ENCODE data around the gene GPX4.

Gene GPX4

DNA sequence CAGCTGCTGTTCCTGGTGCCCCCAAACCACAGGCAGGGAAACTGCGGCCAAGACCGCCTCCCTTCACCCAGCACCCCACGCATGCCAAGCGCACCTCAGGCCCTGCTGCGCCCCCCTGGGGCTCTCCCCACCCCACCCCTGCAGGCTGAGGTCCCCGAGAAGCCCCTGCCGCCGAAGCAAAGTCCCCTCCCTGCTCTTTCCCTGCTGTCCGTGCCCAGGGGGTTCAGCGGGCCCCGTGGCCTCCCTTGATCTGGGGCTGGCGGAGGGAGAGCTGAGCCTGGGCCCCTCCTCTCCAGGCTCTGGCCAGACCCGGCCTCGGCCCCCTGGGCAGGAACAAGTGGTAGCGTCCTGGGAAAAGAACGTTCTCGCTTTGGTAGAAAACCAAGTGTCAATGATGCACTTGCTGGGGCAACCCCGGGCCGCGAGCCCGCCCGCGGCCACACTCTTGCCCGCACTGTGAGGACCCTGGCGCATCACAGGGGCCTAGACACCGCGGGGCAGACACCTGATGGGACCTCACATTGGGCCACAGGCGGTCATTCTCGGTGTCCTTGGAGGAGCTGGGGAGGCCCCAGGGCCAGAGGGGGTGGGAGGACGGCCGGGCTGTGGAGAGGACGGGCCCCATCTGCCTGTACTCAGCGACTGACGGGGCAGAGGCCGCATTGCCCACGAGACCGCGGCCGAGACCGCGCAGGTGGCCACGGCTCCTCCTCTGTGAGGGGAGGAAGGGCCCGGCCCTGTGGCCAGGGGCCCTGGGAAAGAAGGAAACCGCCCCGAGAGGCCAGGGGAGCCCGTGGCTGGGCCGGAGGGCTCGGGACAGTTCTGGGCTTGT, 29.0 kb downstream of the GPX4 start:
- peak; percentile 46 for DNase-seq

DNA sequence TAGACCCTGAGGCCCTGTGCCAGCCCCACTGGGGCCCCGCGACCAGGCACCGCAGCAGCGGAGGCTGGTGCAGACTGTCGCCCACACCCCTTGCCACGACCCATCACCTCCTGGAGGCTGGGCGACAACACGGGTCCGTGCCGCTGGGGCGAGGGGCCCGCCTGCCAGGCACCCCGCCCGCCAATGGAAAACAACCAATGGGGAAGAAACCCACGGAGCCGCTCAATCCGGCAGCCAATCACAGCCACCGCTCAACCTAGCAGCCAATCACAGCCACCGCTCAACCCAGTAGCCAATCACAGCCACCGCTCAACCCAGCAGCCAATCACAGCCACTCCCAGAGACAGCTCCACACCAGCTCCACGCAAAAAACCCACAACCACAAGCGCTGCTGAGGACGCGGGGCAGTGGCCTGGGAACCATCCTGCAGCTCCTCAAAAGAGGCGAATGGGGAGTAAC, 29.7 kb downstream of the GPX4 start:
- DNase-seq = peak; percentile 89

DNA sequence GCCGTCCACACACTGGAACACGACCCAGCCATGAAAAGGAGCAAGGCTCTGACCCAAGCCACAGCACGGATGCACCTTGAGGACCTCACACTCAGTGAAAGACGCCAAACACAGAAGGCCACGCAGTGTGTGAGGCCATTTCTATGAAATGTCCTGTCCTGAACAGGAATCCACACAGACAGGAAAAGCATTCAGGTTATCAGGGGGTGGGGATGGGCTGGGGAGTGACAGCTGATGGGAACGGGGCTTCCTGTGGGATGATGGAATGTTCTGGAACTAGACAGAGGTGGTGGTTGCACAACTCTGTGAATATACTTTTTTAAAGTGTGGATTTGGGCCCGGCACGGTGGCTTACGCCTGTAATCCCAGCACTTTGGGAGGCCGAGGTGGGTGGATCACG, 30.6 kb downstream of the GPX4 start:
- no peak for DNase-seq

DNA sequence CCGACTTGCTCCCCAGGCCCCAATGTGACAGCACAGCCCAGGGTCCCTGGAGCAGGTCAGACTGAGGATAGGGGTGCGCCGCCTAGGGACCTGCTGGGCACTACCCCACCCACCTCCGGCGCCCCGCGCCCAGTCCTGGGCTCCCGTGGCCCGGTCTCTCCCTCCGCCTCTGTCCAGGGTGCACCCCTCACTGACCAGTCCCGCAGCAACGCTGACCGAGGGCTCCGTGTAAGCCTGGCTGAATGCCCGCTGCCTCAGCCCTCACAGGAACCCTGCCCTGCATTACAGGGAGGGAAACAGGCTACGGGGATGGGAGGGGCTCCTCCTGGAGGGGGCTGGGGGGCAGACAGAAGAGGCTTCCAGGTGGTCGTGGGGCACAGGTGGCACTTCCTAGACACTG, 31.7 kb downstream of the GPX4 start:
- DNase-seq = no peak

DNA sequence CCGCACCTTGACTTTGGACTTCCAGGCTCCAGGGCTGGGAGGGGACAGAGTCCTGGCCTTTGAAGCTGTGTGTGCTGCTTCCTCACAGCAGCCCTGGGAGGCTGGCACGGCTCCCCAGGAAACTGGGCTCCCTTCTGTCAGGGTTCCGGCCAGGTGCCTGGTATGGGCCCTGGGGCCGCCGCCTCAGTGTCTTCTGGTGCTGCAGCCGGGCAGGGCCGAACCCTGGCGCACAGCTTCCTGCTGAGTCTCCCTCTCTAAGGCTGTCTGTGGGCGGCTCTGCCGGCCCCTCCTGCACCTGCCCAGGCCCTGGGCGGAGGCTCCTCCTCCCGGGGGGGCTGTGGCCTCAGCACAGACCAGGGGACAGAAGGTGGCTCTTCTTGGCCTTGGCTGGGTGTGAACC, 32.4 kb downstream of the GPX4 start:
- no peak for DNase-seq

DNA sequence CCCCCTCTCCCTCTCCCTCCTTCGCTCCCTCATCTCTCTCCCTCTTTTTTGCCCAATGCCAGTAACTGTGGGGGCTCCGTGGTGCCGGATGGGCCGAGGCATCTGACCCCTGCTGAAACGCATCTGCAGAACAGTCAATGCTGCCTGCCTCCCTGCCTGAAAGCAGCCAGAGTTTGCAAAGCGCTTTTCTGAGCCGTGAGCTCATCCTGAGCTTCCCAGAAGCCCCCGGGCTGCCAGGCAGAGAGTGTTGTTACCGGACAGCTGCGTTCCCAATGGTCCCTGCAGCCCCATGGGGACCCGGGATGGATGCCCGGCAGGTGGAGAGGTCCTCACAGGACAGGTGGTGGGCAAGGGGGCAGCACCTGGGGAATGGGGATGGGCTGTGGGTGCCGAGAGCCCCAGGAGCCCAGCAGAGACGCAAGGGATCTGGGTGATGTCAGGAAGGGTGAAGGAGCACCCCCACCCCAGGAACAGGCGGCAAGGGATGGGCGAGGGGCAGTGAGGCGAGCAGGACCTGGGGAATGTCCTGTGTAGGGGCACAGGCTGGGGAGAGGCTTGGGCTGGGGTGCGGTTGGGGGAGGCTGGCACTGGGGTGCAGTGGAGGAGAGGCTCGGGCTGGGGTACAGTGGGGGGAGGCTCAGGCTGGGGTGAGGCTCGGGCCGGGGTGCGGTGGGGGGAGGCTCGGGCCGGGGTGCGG, 33.0 kb downstream of the GPX4 start:
- DNase-seq = no peak

DNA sequence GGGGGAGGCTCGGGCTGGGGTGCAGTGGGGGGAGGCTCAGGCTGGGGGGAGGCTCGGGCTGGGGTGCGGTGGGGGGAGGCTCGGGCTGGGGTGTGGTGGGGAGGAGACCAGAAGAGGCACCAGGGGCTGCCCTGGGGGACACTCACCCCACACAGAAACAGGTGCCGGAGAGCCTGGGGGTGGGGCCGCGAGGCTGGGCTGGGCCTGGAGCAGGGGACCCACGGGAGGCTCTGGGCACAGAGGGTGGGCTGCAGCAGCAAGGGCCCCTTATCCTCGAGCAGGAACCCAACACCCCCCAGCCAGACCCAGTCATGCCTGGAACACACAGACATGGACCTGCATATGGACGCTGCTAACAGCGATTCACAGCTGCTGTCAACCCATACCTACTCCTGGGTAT, 34.3 kb downstream of the GPX4 start:
- no peak for DNase-seq

DNA sequence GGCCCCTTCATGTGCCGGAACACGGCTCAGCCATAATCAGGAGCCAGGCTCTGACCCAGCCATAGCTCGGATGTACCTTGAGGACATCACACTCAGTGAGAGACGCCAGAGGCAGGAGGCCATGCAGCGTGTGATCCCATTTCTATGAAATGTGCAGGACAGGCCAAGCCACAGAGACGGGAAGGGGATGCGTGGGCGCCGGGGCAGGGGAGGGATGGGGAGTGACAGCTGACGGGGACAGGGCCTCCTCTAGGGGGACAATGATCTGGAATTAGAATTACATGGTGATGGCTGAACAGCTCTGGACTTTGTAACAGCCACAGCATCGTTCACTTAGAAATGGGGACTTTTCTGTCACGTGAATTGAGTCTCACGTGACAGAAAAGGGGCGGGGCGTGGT, 35.3 kb downstream of the GPX4 start:
- DNase-seq = no peak

DNA sequence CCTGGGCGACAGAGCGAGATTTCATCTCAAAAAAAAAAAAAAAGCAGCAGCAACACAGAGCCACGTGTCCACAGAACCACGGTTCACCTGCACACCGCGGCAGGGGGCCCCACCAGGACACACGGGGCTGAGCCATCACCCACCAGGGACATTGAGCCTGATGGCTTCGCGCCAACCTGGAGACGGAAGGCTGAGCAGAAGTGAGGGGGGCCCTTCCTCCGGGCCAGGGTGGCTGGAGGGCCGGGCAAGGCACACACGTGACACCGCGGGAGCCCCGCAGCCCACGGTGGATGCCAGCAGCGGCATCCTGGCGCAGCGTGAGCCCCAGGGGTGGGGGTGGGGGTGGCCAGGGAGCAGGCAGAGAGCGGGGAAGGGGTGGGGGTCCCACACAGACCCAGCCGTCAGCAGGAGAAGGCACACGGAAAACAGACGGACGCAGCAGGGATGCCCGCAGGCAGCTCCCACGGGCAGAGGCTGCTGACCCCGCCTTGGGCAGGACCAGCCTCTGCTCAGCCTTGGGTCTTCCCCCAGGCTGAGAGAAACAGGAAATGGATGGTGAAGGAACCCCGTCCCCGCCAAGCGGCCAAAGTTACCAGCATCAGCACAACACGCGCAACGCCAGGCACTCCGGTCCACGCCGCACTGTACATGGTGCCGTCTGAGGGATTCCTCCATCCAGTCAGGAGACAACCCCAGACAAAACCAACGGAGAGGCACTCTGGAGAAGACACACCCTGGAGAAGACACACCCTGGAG, 36.7 kb downstream of the GPX4 start:
- no peak for DNase-seq

DNA sequence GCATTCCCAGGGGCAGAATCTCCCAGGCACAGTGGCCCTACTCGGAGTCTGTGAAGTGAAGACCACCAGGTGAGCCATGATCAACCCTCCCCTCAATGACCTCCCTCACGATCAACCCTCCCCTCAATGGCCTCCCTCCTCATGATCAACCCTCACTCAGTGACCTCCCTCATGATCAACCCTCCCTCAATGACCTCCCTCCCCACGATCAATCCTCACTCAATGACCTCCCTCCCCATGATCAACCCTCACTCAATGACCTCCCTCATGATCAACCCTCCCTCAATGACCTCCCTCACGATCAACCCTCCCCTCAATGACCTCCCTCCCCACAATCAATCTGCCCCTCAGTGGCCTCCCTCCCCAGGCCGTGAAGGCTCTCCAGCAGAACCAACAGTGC, 38.1 kb downstream of the GPX4 start:
- no peak for DNase-seq

DNA sequence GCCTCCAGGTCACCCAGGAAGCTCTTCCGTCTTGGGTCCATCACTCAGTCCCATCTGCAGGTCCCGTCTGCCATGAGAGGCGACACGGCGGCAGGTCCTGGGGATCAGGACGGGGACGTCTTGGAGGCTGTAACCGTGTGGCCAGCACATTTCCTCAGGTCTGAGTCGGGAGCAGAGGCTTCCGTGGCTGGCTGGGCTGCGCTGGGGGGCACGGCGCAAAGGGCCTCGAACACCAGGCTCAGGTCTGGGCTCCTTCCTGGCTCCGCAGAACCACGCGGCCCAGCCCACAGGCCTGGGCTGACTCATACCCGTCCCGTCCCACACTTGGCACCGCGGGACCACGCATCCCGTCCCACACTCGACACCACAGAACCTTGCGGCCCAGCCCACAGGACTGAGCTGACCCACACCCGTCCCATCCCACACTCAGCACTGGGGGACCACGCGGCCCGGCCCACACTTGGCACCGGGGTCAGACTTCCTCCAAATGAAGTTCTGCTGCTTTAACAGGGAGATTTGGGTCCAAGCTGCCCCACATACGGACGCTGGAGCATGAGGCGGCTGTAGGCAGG, 40.1 kb downstream of the GPX4 start:
- DNase-seq = no peak

DNA sequence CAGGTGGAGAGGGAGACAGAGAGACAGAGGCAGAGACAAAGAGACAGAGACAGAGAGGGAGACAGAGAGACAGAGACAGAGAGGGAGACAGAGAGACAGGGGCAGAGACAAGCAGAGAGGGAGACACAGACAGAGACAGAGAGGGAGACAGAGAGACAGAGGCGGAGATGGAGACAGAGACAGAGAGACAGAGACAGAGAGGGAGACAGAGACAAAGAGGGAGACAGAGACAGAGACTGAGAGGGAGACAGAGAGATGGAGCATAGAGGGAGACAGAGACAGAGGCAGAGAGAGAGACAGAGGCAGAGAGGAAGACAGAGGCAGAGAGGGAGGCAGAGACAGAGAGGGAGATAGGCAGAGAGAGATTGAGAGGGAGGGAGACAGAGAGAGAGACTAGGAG, 40.9 kb downstream of the GPX4 start:
- DNase-seq = no peak

DNA sequence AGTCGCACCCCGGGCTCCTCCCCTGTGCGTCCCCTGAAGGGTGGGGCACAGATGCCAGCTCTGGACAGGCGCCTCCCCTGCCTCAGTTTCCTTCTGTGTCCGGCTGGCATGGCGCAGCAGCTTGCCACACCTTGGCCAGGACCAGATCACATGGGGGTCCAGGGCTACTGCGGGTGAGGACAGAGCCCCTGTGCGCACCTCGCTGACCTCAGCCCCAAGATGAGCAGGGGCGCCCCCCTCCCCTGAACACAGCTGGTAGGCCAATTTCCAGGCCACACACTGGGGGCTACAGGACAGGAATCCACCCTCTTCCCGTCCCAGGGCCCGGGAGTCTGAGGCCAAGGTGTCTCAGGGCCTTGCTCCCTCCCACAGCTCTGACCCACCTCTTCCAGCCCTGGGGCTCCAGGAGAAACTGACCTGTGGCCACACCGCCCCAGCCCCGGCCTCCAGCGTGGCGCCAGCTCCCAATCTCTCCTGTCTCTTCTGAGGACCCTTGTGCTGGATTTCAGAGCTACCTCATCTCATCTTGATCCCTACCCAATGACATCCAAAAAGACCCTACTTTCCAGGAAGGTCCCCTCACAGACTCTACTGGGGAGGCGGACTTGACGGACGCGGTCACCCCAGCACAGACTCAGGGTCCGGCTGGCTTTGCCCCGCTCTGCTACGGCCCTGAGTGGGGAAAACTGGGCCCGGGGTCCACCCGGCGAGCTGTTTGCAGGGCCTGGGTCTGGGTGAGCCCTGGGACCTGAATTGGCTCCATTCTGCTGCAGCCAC, 42.0 kb downstream of the GPX4 start:
- DNase-seq = no peak

DNA sequence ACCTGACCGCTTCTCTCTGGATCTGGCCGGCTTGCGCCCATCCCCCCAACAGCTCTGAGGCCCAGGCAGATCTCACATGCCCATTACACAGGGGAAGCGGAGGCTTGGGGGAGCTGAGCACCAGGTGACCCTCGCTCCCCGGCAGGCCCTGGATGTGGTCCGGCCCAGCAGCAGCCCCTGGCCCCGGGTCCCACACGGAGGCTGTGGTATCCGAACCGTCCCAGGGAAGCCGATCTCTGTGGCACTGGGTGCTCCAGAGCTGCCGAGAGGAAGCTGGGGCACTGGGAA, 42.6 kb downstream of the GPX4 start:
- DNase-seq = no peak

DNA sequence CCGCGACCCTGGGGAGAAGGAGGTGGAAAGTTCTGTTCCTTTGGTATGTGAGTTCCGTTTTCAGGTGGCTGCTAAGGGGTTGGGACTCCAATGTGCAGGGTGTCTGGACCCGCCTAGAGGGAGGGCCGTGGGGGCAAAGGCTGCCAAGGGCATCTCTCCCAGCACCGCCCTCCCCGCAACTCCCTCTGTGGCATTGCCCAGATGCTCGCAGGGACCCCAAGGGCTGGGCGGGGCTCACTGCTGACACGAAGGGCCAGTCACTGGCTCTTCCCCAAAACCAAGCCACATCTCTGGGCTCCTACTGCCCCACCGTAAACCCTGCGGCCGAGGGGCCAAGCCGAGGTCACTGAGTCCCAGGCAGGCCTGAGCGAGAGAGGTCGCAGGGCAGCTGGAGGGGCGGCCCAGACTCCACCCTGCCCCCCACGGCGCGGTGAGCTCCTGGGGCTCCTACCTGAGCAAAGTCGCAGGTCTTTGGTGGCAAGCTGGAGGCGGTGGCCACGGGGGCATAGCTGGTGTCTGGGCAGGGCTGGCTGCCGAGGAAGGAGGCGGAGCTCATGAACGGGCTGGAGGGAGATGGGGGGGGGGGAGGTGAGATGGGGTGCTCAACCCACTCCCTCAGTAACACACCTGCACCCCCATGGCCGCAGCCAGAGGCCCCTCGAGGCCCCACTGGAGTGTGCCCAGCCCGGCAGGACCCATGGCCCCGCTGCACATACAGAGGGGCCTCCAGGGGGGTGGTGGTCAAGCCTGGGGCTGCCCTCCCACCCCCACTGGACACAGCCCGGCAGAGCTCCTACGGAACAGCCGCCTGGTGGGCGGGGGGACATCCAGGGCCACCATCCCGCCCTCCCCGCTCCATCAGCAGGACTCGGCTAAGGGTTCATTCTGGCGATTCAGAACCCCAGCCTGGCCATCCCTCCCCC, 43.3 kb downstream of the GPX4 start:
- no peak for DNase-seq

DNA sequence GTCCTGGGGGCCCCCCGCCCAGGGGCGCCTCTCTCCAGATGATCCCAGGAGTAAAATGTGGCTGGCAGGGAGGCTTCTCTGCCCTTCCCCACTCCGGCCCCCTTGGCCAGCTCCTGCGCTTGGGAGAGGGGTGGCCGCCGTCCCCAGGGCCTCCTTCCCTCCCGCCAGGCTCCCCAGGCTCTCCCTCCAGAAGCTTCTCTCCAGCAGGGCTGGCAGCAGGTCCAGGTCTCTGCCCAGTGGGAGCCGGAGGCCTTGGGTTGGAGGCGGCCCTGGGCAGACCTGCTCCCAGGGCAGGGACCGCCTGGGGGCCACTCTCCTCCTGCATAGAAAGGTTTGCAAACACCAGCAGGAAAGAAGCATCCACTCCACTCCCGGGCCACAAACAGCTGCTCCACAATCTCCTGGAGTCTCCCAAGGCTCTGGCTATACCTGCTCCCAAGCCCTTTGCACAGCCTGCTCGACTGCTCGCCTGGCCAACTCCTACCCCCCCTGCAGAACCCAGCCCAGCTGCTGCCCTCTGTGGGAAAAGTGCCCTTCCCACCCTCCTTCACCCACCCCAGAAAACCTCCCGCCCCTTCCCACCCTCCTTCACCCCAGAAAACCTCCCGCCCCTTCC, 44.2 kb downstream of the GPX4 start:
- DNase-seq = no peak

DNA sequence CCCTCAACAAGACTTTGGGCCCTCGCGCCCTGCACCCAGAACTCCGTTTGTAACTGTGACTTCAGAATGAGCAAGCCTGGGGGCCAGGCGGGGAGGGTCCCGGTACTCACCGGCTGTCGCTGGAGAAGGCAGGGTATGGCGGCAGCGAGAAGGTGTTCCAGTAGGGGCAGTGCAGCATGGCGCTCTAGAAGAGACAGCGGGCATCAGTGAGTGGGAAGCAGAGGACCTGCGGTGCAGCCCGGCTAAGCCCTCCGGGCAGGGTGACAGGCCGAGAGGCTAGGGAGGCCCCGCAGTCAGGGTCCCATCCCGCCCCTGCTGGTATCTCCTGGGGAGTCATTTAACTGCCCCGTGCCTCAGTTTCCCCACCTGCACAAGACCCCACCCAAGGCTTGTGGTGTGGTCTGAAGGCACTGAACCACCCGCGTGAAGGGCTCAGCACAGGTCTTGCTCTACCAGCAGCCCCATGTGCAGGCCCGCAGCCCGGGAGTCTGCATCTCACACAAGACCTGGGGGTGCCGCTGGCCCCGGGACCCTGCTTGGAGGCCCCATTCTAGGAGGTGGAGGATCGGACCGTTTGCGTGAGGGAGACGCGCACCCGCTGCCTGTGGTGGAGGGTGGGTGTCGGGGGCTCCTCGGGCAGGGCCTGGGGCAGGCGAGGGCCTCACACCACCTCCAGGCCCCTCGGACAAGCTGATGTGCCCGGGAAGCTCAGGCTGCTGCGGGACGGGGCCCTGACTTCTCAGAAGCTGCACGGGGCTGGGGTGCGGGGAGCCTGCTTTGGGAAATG, 45.7 kb downstream of the GPX4 start:
- no peak for DNase-seq

DNA sequence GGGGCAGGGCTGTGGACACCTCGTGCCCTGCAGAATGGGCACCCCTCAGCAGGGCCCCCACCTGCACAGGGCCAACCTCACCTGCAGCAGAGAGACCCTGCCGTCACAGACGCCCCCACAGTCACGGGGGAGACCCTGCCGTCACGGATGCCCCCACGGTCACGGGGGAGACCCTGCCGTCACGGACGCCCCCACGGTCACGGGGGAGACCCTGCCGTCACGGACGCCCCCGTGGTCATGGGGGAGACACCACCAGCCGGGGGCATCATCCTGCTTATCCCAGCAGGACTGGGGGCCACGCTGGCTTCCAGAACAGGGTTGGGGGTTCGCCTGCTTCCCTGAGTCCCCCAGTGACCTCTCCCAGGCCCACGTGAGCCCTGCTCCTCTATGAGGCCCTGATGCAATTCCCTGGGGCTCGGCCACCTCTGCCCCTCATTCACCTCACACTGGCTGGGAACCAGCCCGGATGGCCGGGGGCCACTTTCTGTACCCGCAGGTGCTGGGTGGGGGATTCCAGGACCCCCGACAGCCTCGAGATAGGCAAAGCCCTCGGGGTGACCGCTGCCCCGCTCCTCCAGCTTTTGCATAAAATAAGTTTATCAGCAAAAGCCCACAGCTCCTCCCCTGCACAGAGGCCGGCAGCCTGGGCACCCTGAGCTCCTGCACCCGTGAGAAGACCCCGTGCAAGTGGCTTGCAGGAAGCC, 46.7 kb downstream of the GPX4 start:
- no peak for DNase-seq

DNA sequence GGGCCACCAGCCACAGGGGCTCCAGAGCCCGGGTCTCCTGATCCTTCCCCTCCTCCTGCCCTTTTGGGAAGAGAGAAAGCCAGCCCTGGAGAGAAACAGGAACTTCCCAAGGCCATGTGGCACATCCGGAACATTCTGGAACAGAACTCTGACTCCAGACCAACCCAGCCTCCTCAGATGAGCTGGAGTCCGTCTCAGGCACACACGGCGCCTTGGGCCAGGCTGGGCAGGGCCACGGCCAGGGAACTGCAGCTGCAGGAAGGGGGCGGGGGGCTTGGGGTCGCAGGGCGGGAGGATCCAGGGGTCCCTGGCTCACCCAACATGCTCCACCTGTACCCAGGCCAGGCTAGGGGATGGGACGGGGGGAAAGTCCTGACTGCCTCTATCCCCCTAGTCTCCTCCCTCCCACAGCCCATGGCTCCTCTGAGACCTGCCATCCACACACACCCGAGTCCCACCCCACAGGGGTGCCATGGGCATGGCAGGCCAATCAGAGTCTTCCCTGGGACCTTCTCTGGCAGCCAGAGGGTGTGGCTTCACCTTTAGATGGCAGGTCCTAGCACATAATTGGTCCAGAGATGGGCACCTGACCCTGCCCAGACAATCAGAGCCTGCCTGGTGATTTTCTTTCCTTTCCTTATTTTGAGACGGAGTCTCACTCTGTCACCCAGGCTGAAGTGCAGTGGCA, 47.4 kb downstream of the GPX4 start:
- DNase-seq = no peak

All from activated naive CD4-positive, alpha-beta T cell treated with Interleukin-2 at 50 U/mL for 16 hours (primary cell).